Head of caudate nucleus (tissue), 42 donors: Measurements from ENCODE around the gene TRIM32.

ENCODE experiments used
- DNase-seq, 42 donors: peaks; one replicate each; pipeline versions ENCODE4 v3.0.0 to v3.0.0-alpha.2; 2020 to 2021; ENCODE audit warnings: mixed read lengths in 7 of 42
- intact Hi-C: fragments of 100-400 bp; cut with DNase I; formaldehyde crosslinking; loops from one replicate; pipeline ENCODE4 v1.15.0; 2022

TRIM32 gene

GRCh38 chr9:116736399-116737151 lies 49.5 kb downstream of the TRIM32 start:
- intact Hi-C loops: no loop called here
- no peak for DNase-seq

GRCh38 chr9:116737152-116737546 lies 50.0 kb downstream of the TRIM32 start:
- DNase-seq: peak; percentile 77 to 94 (median 88)
- intact Hi-C loops: no loop called here

- intact Hi-C loops: loop anchor here (10.0 kb wide), 1 partner anchor 124 kb away; no protein-coding TSS in a partner anchor
- no peak for DNase-seq
Observed at GRCh38 chr9:116741086-116741740, 54.1 kb downstream of the TRIM32 start.

- DNase-seq: no peak
- intact Hi-C loops: loop anchor here (10.0 kb wide), 1 partner anchor 123 kb away; no protein-coding TSS in a partner anchor
Observed at GRCh38 chr9:116741742-116742141, 54.6 kb downstream of the TRIM32 start.

DNA sequence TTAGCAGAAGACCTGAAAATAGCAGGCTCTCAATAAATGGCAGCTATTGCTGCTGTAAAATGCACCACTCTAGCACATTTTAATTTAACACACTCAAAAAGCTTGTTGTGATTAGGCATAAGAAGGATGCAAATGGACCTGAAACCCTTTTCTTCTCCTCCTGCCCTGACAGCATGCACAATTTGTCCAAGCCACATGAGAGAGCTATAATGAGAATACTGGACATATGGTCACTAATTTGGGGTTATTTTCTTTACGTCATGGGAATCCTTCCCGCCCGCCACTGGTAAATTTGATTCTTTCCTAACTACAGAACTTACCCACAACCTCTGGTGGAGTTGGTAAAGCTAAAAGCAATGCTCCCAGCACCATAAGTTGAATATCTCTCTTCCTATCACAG lies 62.1 kb downstream of the TRIM32 start:
- DNase-seq: no peak
- intact Hi-C loops: loop anchor here (10.0 kb wide), 1 partner anchor 116 kb away; no protein-coding TSS in a partner anchor

- no peak for DNase-seq
- intact Hi-C loops: loop anchor here (10.0 kb wide), 1 partner anchor 115 kb away; no protein-coding TSS in a partner anchor
Observed at GRCh38 chr9:116749772-116750171, 62.7 kb downstream of the TRIM32 start.

DNA sequence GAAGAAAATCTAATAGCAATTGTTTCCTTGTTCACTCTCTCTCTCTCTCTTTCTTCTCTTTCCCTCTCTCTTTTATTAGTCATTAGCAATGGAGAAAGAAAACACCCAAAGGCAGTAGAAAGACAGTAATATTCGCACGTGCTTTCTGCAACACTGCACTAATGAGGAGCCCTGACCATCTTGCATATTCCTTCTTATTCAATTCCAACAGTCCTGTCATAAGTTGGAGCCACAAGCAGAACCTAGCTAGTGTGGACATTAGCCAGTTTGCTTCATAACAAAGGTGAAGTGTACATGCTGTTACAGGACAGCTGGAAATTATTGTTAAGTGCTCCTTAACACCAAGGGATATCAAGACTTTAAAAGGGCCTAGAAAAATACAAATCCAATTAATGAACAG lies 63.4 kb downstream of the TRIM32 start:
- no peak for DNase-seq

More for the DNA sequence above, 63.4 kb downstream of the TRIM32 start:
- intact Hi-C loops: no loop called here
